ENCODE results near the gene MCM7. TPM values are rescaled to one million over a fixed set of nuclear protein-coding genes. Genes with fewer than 3 reads are reported as not detected.

Gene MCM7
- total RNA-seq, 1 experiment from 2014 or later: 387 TPM

DNA sequence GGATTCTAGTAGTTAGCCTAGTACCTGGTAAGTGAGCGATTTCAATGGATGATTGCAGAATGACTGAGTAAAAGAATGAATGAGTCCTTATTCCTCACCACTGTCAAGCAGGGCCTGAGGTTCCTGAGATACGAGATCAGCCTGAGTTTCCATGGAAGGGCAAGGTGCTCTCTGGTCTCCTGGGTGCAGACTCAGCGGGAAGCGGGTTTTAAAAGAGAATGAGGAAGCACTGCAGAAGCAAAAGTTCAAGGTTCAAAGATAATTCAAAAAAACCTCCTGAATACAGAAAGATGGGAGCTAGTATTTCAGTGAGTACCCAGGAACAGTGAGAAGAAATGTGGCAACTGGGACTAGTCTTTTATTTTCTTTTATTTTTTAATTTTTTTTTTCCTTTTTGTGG is 24.0 kb downstream of the MCM7 start (continued):
- TF ChIP-seq TCF7L2 (IDR thresholded peaks at IDR 0.05; ENCODE audit: borderline replicate concordance, extremely low read depth, insufficient read depth, insufficient read length) (no peak), CBX3 (IDR thresholded peaks at IDR 0.05; ENCODE audit: low read depth) (no peak), EGR1 (IDR thresholded peaks at IDR 0.05; ENCODE audit: low read depth) (no peak)
- TF ChIP-seq, protein P1, sequence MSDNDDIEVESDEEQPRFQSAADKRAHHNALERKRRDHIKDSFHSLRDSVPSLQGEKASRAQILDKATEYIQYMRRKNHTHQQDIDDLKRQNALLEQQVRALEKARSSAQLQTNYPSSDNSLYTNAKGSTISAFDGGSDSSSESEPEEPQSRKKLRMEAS (IDR thresholded peaks at IDR 0.05): no peak

DNA sequence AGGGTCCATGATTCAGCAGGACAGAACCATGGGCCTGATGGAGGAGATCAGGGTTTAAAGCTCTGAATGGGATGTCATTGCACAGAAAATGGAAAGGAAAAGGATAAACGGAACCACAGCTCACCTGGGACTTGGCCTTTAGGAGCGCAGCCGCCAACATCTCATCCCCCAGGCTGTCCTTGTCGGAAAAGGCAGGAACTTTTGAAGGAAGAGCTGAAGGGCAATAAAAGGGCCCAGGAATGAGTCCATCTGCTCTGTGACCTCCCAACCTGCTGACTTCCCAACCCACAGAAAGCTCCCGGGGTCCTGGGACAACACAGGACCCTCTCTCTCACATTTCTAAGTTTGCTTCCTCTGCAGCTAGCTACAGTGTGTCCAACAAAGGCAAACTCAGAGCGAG is 25.8 kb downstream of the MCM7 start:
- Histone ChIP-seq H3K4me2 (ENCODE audit: low read length) (no peak overlapping the region), H3K9me3 (ENCODE audit: control insufficient read depth in 1 of 2, insufficient read depth in 1 of 2, low read depth in 1 of 2, low read length in 2 of 2) (peaks cover 17 to 26% of the 10 kb centered on the region in 2 experiments; a peak in 3 of 4 replicates), H3K9ac (ENCODE audit: low read length) (no peak overlapping the region), H3K27me3 (ENCODE audit: insufficient read depth, low read length) (no peaks in the 10 kb centered on the region), H3K4me1 (ENCODE audit: control insufficient read depth in 1 of 2, insufficient read depth in 2 of 2, low read length in 2 of 2) (peaks cover 8 to 9% of the 10 kb centered on the region in 2 experiments), H3K79me2 (ENCODE audit: insufficient read depth, low read length) (peaks cover 55% of the 10 kb centered on the region), H3K36me3 (ENCODE audit: control insufficient read depth in 1 of 2, insufficient read depth in 2 of 2, low read length in 2 of 2) (peaks cover 75 to 88% of the 10 kb centered on the region in 2 experiments), H3K4me3 (replicated peaks in 1 of 2; ENCODE audit: low read depth in 1 of 2, low read length in 2 of 2) (no peak overlapping the region), H3K27ac (ENCODE audit: low read depth, low read length) (no peak overlapping the region), H2AFZ (ENCODE audit: low read depth, low read length, poor library complexity, severe bottlenecking) (no peak overlapping the region), H3K9me2 (ENCODE audit: insufficient read depth) (no peaks in the 10 kb centered on the region), H4K20me1 (ENCODE audit: insufficient read depth) (no peaks in the 10 kb centered on the region)
- ChIA-PET POLR2A (no interaction called here), RAD21 (ENCODE audit: low non-redundant PET in 1 of 2, low total read pairs in 2 of 2, uncharacterized antibody in 2 of 2, unreplicated experiment in 2 of 2) (interaction anchor here in 1 of 2 experiments (0.5 kb wide), 1 partner anchor 87 kb away, joined by 3 read pairs; no protein-coding TSS in a partner anchor), CTCF (no interaction called here)
- TF ChIP-seq EZH2phosphoT487 (IDR thresholded peaks at IDR 0.05; ENCODE audit: borderline replicate concordance): no peak
- TF ChIP-seq SRF (IDR thresholded peaks at IDR 0.05; ENCODE audit: low read depth): no peak
- TF ChIP-seq CBX3 (IDR thresholded peaks at IDR 0.05; ENCODE audit: low read depth): no peak
- TF ChIP-seq EGR1 (IDR thresholded peaks at IDR 0.05; ENCODE audit: low read depth): no peak
- TF ChIP-seq, protein P2, sequence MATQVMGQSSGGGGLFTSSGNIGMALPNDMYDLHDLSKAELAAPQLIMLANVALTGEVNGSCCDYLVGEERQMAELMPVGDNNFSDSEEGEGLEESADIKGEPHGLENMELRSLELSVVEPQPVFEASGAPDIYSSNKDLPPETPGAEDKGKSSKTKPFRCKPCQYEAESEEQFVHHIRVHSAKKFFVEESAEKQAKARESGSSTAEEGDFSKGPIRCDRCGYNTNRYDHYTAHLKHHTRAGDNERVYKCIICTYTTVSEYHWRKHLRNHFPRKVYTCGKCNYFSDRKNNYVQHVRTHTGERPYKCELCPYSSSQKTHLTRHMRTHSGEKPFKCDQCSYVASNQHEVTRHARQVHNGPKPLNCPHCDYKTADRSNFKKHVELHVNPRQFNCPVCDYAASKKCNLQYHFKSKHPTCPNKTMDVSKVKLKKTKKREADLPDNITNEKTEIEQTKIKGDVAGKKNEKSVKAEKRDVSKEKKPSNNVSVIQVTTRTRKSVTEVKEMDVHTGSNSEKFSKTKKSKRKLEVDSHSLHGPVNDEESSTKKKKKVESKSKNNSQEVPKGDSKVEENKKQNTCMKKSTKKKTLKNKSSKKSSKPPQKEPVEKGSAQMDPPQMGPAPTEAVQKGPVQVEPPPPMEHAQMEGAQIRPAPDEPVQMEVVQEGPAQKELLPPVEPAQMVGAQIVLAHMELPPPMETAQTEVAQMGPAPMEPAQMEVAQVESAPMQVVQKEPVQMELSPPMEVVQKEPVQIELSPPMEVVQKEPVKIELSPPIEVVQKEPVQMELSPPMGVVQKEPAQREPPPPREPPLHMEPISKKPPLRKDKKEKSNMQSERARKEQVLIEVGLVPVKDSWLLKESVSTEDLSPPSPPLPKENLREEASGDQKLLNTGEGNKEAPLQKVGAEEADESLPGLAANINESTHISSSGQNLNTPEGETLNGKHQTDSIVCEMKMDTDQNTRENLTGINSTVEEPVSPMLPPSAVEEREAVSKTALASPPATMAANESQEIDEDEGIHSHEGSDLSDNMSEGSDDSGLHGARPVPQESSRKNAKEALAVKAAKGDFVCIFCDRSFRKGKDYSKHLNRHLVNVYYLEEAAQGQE (IDR thresholded peaks at IDR 0.05; ENCODE audit: low read depth): no peak
- TF ChIP-seq, protein P3, sequence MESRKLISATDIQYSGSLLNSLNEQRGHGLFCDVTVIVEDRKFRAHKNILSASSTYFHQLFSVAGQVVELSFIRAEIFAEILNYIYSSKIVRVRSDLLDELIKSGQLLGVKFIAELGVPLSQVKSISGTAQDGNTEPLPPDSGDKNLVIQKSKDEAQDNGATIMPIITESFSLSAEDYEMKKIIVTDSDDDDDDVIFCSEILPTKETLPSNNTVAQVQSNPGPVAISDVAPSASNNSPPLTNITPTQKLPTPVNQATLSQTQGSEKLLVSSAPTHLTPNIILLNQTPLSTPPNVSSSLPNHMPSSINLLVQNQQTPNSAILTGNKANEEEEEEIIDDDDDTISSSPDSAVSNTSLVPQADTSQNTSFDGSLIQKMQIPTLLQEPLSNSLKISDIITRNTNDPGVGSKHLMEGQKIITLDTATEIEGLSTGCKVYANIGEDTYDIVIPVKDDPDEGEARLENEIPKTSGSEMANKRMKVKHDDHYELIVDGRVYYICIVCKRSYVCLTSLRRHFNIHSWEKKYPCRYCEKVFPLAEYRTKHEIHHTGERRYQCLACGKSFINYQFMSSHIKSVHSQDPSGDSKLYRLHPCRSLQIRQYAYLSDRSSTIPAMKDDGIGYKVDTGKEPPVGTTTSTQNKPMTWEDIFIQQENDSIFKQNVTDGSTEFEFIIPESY (IDR thresholded peaks at IDR 0.05; ENCODE audit: extremely low read depth, insufficient replicate concordance, low read length): no peak
- TF ChIP-seq, protein P1 (IDR thresholded peaks at IDR 0.05): no peak
- TF ChIP-seq YY1 (IDR thresholded peaks at IDR 0.05; ENCODE audit: extremely low read depth, insufficient replicate concordance, low read depth, low read length): no peak
- TF ChIP-seq, protein P4, sequence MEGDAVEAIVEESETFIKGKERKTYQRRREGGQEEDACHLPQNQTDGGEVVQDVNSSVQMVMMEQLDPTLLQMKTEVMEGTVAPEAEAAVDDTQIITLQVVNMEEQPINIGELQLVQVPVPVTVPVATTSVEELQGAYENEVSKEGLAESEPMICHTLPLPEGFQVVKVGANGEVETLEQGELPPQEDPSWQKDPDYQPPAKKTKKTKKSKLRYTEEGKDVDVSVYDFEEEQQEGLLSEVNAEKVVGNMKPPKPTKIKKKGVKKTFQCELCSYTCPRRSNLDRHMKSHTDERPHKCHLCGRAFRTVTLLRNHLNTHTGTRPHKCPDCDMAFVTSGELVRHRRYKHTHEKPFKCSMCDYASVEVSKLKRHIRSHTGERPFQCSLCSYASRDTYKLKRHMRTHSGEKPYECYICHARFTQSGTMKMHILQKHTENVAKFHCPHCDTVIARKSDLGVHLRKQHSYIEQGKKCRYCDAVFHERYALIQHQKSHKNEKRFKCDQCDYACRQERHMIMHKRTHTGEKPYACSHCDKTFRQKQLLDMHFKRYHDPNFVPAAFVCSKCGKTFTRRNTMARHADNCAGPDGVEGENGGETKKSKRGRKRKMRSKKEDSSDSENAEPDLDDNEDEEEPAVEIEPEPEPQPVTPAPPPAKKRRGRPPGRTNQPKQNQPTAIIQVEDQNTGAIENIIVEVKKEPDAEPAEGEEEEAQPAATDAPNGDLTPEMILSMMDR (IDR thresholded peaks at IDR 0.05 in 2 of 3, conservative IDR thresholded peaks at IDR 0.05 in 1 of 3; ENCODE audit: borderline replicate concordance in 1 of 3, insufficient read depth in 1 of 3, low read depth in 2 of 3, low read length in 2 of 3): no peak
- TF ChIP-seq POLR2A (IDR thresholded peaks at IDR 0.05; ENCODE audit: borderline replicate concordance, extremely low read depth, insufficient read depth, insufficient read length): no peak
- no peak for TF ChIP-seq SIN3A (IDR thresholded peaks at IDR 0.05; ENCODE audit: low read depth)
- no peak for TF ChIP-seq JUND (IDR thresholded peaks at IDR 0.05)
- DNase-seq (ENCODE audit: low read depth, low spot score): no peak
- ATAC-seq: no peak
- intact Hi-C loops (cut with micrococcal nuclease): no loop called here
- no TSS peak for BruUV-seq (replicated peaks)

All from HCT116 (cell line).